ENCODE measurements around the gene GRK4. TPM values are rescaled to one million over a fixed set of nuclear protein-coding genes. Genes with fewer than 3 reads are reported as not detected.

Gene GRK4
- total RNA-seq, 1 donor from 2014 or later, result 14.9 TPM

DNA sequence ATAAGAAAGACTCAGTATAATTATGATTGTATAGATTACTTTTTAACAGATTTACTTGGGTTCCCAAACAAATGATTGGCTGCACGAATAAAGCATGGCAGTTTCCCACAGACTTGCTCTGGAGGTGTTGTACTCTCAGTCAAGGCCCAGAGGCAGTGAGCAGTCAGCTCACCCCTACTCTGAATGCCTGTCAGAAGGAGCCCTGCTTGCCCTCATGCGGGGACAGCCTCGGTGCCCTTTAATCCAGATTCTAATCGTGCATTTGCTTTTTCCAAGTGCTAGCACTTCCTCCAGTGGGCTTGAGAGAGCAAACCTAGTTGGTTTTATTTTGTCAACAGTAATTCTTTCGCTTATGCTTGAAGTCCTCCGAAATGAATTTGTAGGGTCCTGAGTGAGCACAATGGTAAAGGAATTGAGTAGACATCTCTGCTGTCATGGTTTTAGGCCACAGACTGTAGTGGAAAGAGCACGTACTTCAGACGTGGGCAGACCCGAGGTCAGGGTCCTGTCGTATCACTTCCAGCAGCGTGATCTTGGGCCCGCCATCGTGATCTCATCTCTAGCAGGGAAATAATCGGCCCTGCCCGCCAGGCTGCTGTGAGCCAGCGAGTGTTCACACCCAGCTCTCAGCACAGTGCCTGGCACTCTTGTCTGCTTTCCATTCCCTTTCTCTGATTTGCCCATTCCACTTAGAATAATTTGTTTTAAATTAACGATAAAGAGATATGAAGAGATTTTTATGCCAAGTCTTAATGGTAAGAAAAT lies 48.3 kb downstream of the GRK4 start:
- Mint-ChIP-seq H3K36me3 (ENCODE audit: insufficient read depth) (no peaks in the 10 kb centered on the region), H3K4me3 (ENCODE audit: low read depth) (no peak overlapping the region), H3K9me3 (ENCODE audit: low read depth) (no peaks in the 10 kb centered on the region), H3K4me1 (ENCODE audit: low read depth) (peaks cover 36% of the 10 kb centered on the region), H3K27me3 (no peaks in the 10 kb centered on the region), H3K27ac (peak overlapping the region; percentile 33)
- TF ChIP-seq, protein P1, sequence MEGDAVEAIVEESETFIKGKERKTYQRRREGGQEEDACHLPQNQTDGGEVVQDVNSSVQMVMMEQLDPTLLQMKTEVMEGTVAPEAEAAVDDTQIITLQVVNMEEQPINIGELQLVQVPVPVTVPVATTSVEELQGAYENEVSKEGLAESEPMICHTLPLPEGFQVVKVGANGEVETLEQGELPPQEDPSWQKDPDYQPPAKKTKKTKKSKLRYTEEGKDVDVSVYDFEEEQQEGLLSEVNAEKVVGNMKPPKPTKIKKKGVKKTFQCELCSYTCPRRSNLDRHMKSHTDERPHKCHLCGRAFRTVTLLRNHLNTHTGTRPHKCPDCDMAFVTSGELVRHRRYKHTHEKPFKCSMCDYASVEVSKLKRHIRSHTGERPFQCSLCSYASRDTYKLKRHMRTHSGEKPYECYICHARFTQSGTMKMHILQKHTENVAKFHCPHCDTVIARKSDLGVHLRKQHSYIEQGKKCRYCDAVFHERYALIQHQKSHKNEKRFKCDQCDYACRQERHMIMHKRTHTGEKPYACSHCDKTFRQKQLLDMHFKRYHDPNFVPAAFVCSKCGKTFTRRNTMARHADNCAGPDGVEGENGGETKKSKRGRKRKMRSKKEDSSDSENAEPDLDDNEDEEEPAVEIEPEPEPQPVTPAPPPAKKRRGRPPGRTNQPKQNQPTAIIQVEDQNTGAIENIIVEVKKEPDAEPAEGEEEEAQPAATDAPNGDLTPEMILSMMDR (IDR thresholded peaks at IDR 0.05; ENCODE audit: unreplicated experiment), result no peak
- DNase-seq (ENCODE audit: low spot score, unreplicated experiment), result no peak

- Mint-ChIP-seq H3K4me3 (ENCODE audit: low read depth) (peak overlapping the region; percentile 17), H3K36me3 (ENCODE audit: insufficient read depth) (no peaks in the 10 kb centered on the region), H3K27ac (peak overlapping the region; percentile 91), H3K4me1 (ENCODE audit: low read depth) (peaks cover 36% of the 10 kb centered on the region), H3K27me3 (peaks cover 2% of the 10 kb centered on the region), H3K9me3 (ENCODE audit: low read depth) (no peaks in the 10 kb centered on the region)
- TF ChIP-seq, protein P1 (IDR thresholded peaks at IDR 0.05; ENCODE audit: unreplicated experiment), result no peak
- no peak for DNase-seq (ENCODE audit: low spot score, unreplicated experiment)
Observed at GRCh38 chr4:3013323-3013722, 50.0 kb downstream of the GRK4 start.

GRCh38 chr4:3013839-3014350 lies 50.5 kb downstream of the GRK4 start:
- Mint-ChIP-seq H3K36me3 (ENCODE audit: insufficient read depth) (no peaks in the 10 kb centered on the region), H3K9me3 (ENCODE audit: low read depth) (no peaks in the 10 kb centered on the region), H3K4me1 (ENCODE audit: low read depth) (peaks cover 36% of the 10 kb centered on the region), H3K4me3 (ENCODE audit: low read depth) (peak overlapping the region; percentile 17), H3K27ac (peak overlapping the region; percentile 91), H3K27me3 (peaks cover 2% of the 10 kb centered on the region)
- TF ChIP-seq, protein P1 (IDR thresholded peaks at IDR 0.05; ENCODE audit: unreplicated experiment), result no peak
- DNase-seq (ENCODE audit: low spot score, unreplicated experiment), result no peak

DNA sequence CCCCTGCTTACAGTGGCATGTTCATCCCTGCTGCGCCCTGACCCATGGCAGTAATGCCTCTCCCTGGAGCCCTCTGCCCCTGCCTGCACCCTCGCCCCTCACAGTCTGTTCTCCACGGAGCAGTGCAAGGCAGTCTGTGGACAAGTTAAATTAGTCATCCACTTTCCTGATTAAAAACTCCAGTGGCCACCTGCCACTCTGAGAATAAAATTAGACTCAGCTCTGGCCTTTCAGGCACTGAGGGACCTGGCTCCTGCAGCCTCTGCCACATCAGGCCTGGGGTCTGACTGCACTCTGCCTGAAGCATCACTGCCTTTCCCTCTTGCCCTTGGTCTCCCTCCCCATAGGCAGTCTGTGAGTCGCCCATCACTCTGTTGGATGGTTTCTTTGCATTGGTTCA lies 53.6 kb downstream of the GRK4 start:
- H3K4me3 Mint-ChIP-seq (ENCODE audit: low read depth), result no peak overlapping the region
- H3K9me3 Mint-ChIP-seq (ENCODE audit: low read depth), result no peaks in the 10 kb centered on the region
- H3K27ac Mint-ChIP-seq, result no peak overlapping the region
- H3K36me3 Mint-ChIP-seq (ENCODE audit: insufficient read depth), result peaks cover under 1% of the 10 kb centered on the region
- no peak for DNase-seq (ENCODE audit: low spot score, unreplicated experiment)
- H3K27me3 Mint-ChIP-seq, result peaks cover 9% of the 10 kb centered on the region
- TF ChIP-seq, protein P1 (IDR thresholded peaks at IDR 0.05; ENCODE audit: unreplicated experiment), result no peak
- peaks cover 15% of the 10 kb centered on the region for H3K4me1 Mint-ChIP-seq (ENCODE audit: low read depth)

- Mint-ChIP-seq H3K9me3 (ENCODE audit: low read depth) (no peaks in the 10 kb centered on the region), H3K4me3 (ENCODE audit: low read depth) (no peak overlapping the region), H3K4me1 (ENCODE audit: low read depth) (peaks cover 13% of the 10 kb centered on the region), H3K27me3 (peaks cover 13% of the 10 kb centered on the region), H3K36me3 (ENCODE audit: insufficient read depth) (peaks cover 4% of the 10 kb centered on the region), H3K27ac (no peak overlapping the region)
- DNase-seq (ENCODE audit: low spot score, unreplicated experiment), result no peak
- TF ChIP-seq, protein P1 (IDR thresholded peaks at IDR 0.05; ENCODE audit: unreplicated experiment), result no peak
Observed at GRCh38 chr4:3017504-3017903, 54.1 kb downstream of the GRK4 start.

Data from progenitor cell of endocrine pancreas (in vitro differentiated cells).